GM12878 (cell line): ENCODE data around the gene TTC38.

Source experiments
- E4F1 ChIP-seq: fragments of 450-650 bp; IDR thresholded peaks from 2 replicates; pipeline ENCODE4 v1.6.1; 2018; ENCODE audit warnings: borderline replicate concordance, mild to moderate bottlenecking; ENCODE audit not compliant: partially characterized antibody
- ZBTB33 ChIP-seq: fragments of 450-650 bp; IDR thresholded peaks from 2 replicates; pipeline ENCODE4 v1.6.1; 2017; ENCODE audit warnings: mild to moderate bottlenecking

- TF ChIP-seq E4F1 (no peak), ZBTB33 (no peak)
Observed at GRCh38 chr22:46319319-46319718, 51.5 kb downstream of the TTC38 start.
